Common myeloid progenitor, CD34-positive (primary cell): ENCODE data around the gene TUBB8B. TPM values are rescaled to one million over a fixed set of nuclear protein-coding genes. Genes with fewer than 3 reads are reported as not detected.
"Not testable (repeated sequence)": the region's sequence is repeated elsewhere in the genome, so short reads cannot be mapped to it uniquely, and the experiment has no call there.

Experiments used
- CTCF ChIA-PET: fragments of 350-600 bp; sonication (Branson Sonifier 250); formaldehyde crosslinking; loops from one replicate; lab custom pipeline; 2021; ENCODE audit warnings: antibody characterized with exemption; lab: Charles Lee
- POLR2A ChIA-PET: fragments of 350-600 bp; sonication (Branson Sonifier 250); formaldehyde crosslinking; loops from one replicate; lab custom pipeline; 2021; ENCODE audit warnings: antibody characterized with exemption; lab: Charles Lee
- DNase-seq, 3 donors: peaks; one replicate each; pipeline versions ENCODE4 v3.0.0 to v3.0.0-alpha.2; 2013
- H3K27ac ChIP-seq, 2 experiments: 1 replicate in 1 of 2; 2 replicates in 1 of 2; pipeline ENCODE4 v1.7.0; 2013; ENCODE audit warnings: inconsistent platforms in 2 of 2, low read length in 2 of 2, mild to moderate bottlenecking in 2 of 2, low read depth in 1 of 2, moderate library complexity in 1 of 2; ENCODE audit not compliant: severe bottlenecking in 2 of 2, insufficient read depth in 1 of 2, poor library complexity in 1 of 2
- H3K27me3 ChIP-seq, 5 experiments: replicated peaks in 2 of 5; 1 replicate in 3 of 5; 2 replicates in 2 of 5; pipeline versions ENCODE4 v1.6.1 to v1.7.0; 2013; ENCODE audit warnings: low read length in 4 of 5, mild to moderate bottlenecking in 2 of 5, moderate library complexity in 2 of 5, inconsistent platforms in 1 of 5; ENCODE audit not compliant: insufficient read depth in 5 of 5, control insufficient read depth in 4 of 5
- H3K36me3 ChIP-seq, 4 experiments: 1 replicate in 2 of 4; 2 replicates in 2 of 4; pipeline versions ENCODE4 v1.6.1 to v1.7.0; 2013; ENCODE audit warnings: low read length in 3 of 4, control low read depth in 1 of 4, mild to moderate bottlenecking in 1 of 4; ENCODE audit not compliant: control insufficient read depth in 4 of 4, insufficient read depth in 4 of 4
- H3K4me1 ChIP-seq, 4 experiments: 1 replicate in 3 of 4; 2 replicates in 1 of 4; pipeline versions ENCODE4 v1.6.1 to v1.7.1; 2013; ENCODE audit warnings: low read length in 3 of 4, mild to moderate bottlenecking in 3 of 4, control low read depth in 1 of 4, inconsistent platforms in 1 of 4, moderate library complexity in 1 of 4; ENCODE audit not compliant: control insufficient read depth in 4 of 4, insufficient read depth in 4 of 4; ENCODE audit errors: control extremely low read depth in 1 of 4
- H3K4me3 ChIP-seq, 7 experiments: 1 replicate in 4 of 7; 2 replicates in 3 of 7; pipeline versions ENCODE4 v1.5.1 to v1.7.0; 2013; ENCODE audit warnings: mild to moderate bottlenecking in 7 of 7, low read length in 6 of 7, moderate library complexity in 6 of 7, inconsistent platforms in 2 of 7, low read depth in 2 of 7, control low read depth in 1 of 7; ENCODE audit not compliant: insufficient read depth in 4 of 7, control insufficient read depth in 1 of 7; ENCODE audit errors: extremely low read depth in 1 of 7
- H3K9me3 ChIP-seq, 5 experiments: 1 replicate in 4 of 5; 2 replicates in 1 of 5; pipeline versions ENCODE4 v1.6.1 to v1.7.1; 2013; ENCODE audit warnings: low read length in 4 of 5, mild to moderate bottlenecking in 2 of 5, inconsistent platforms in 1 of 5, low read depth in 1 of 5, moderate library complexity in 1 of 5; ENCODE audit not compliant: control insufficient read depth in 4 of 5, insufficient read depth in 2 of 5; ENCODE audit errors: control extremely low read depth in 1 of 5
- WGBS: methylation state at CpG from one replicate; pipeline ENCODE4 v1.1.5; 2013; ENCODE audit not compliant: insufficient coverage; 5-methylcytosine and 5-hydroxymethylcytosine counted together
- polyA plus RNA-seq: library from polyadenylated mRNA; unstranded; fragments of 120-200 nt; gene quantifications from one replicate; pipeline ENCODE4 v1.2.1, GENCODE V29; 2013

Gene TUBB8B
- polyA plus RNA-seq, result 0.17 TPM

GRCh38 chr18:49176-49665 lies at the start of gene TUBB8B:
TUBB8B (minus strand) TSS chr18:49615; CDS start chr18:49557, 58 bp downstream.
- 92% methylated on average over 10 of the region's 37 CpGs for WGBS

GRCh38 chr18:97252-97914 lies 48.0 kb upstream of the TUBB8B start:
- H3K36me3 ChIP-seq, H3K4me3 ChIP-seq, CTCF ChIA-PET, DNase-seq, POLR2A ChIA-PET, H3K27me3 ChIP-seq, H3K27ac ChIP-seq, H3K9me3 ChIP-seq, H3K4me1 ChIP-seq: not testable (repeated sequence)
- 84% methylated on average over 11 of the region's 31 CpGs for WGBS

More at GRCh38 chr18:49176-49665, at the start of gene TUBB8B:
- H3K27me3 ChIP-seq, H3K4me3 ChIP-seq, H3K36me3 ChIP-seq, H3K4me1 ChIP-seq, H3K27ac ChIP-seq, DNase-seq, H3K9me3 ChIP-seq, POLR2A ChIA-PET, CTCF ChIA-PET: not testable (repeated sequence)

- WGBS, result no CpG with 5 or more reads among the region's 20 CpGs
- DNase-seq, H3K4me1 ChIP-seq, H3K4me3 ChIP-seq, CTCF ChIA-PET, H3K9me3 ChIP-seq, H3K27me3 ChIP-seq, POLR2A ChIA-PET, H3K27ac ChIP-seq, H3K36me3 ChIP-seq: not testable (repeated sequence)
Measured at GRCh38 chr18:96767-97131, 47.3 kb upstream of the TUBB8B start.

- H3K4me3 ChIP-seq, CTCF ChIA-PET, H3K36me3 ChIP-seq: not testable (repeated sequence)
Measured at GRCh38 chr18:96101-96766, 46.8 kb upstream of the TUBB8B start.

GRCh38 chr18:95580-95979 lies 46.2 kb upstream of the TUBB8B start:
- H3K27me3 ChIP-seq, H3K4me1 ChIP-seq, DNase-seq, H3K36me3 ChIP-seq, H3K27ac ChIP-seq, H3K9me3 ChIP-seq, H3K4me3 ChIP-seq, POLR2A ChIA-PET, CTCF ChIA-PET: not testable (repeated sequence)
- 74% methylated on average over 2 of the region's 18 CpGs for WGBS

More at GRCh38 chr18:96101-96766, 46.8 kb upstream of the TUBB8B start:
- H3K9me3 ChIP-seq, H3K27me3 ChIP-seq, POLR2A ChIA-PET, H3K4me1 ChIP-seq, H3K27ac ChIP-seq, DNase-seq: not testable (repeated sequence)
- 93% methylated on average over 2 of the region's 37 CpGs for WGBS

GRCh38 chr18:93897-94408 lies 44.5 kb upstream of the TUBB8B start:
- CTCF ChIA-PET, H3K27ac ChIP-seq, POLR2A ChIA-PET, H3K4me1 ChIP-seq, H3K9me3 ChIP-seq, H3K36me3 ChIP-seq, H3K4me3 ChIP-seq, H3K27me3 ChIP-seq, DNase-seq: not testable (repeated sequence)
- 80% methylated on average over 1 of the region's 6 CpGs for WGBS

GRCh38 chr18:91561-91960 lies 42.1 kb upstream of the TUBB8B start:
- H3K4me1 ChIP-seq, CTCF ChIA-PET, H3K36me3 ChIP-seq, H3K27ac ChIP-seq, H3K27me3 ChIP-seq, POLR2A ChIA-PET, H3K9me3 ChIP-seq, H3K4me3 ChIP-seq: not testable (repeated sequence)
- no CpG with 5 or more reads among the region's 1 CpG for WGBS
- peak in 2 of 3 donors; percentile 21 to 25 for DNase-seq
